Mesodermal cell (in vitro differentiated cells): Measurements from ENCODE around the gene ELOVL5.
"Not testable (repeated sequence)": the region's sequence is repeated elsewhere in the genome, so short reads cannot be mapped to it uniquely, and the experiment has no call there.

Experiments used
- H3K27ac ChIP-seq: 2 replicates; pipeline ENCODE4 v1.7.0; 2013; ENCODE audit warnings: mild to moderate bottlenecking, low read depth, low read length, moderate library complexity; ENCODE audit not compliant: severe bottlenecking
- H3K36me3 ChIP-seq: 2 replicates; pipeline ENCODE4 v1.7.1; 2013; ENCODE audit warnings: mild to moderate bottlenecking, low read length, moderate library complexity; ENCODE audit not compliant: control insufficient read depth, insufficient read depth
- H3K4me1 ChIP-seq: one replicate; pipeline ENCODE4 v1.7.1; 2013; ENCODE audit warnings: mild to moderate bottlenecking, low read length; ENCODE audit not compliant: insufficient read depth, control insufficient read depth, poor library complexity, severe bottlenecking
- H3K4me3 ChIP-seq: 2 replicates; pipeline ENCODE4 v1.7.0; 2013; ENCODE audit warnings: low read length, control low read depth, mild to moderate bottlenecking; ENCODE audit not compliant: insufficient read depth, poor library complexity, severe bottlenecking; ENCODE audit errors: extremely low read depth
- H3K9me3 ChIP-seq: 2 replicates; pipeline ENCODE4 v1.7.1; 2013; ENCODE audit warnings: mild to moderate bottlenecking, low read length, moderate library complexity; ENCODE audit not compliant: control insufficient read depth
- WGBS, 2 experiments: methylation state at CpG; one replicate each; pipeline ENCODE4 v1.1.5; 2013; ENCODE audit warnings: missing lambda C conversion rate in 2 of 2; ENCODE audit not compliant: insufficient coverage in 2 of 2; 5-methylcytosine and 5-hydroxymethylcytosine counted together

The ELOVL5 gene

DNA sequence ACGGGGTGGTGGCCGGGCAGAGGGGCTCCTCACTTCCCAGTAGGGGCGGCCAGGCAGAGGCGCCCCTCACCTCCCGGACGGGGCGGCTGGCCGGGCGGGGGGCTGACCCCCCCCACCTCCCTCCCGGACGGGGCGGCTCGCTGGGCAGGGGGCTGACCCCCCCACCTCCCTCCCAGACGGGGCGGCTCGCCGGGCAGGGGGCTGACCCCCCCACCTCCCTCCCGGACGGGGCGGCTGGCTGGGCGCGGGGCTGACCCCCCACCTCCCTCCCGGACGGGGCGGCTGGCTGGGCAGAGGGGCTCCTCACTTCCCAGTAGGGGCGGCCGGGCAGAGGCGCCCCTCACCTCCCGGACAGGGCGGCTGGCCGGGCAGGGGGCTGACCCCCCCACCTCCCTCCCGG is 43.8 kb downstream of the ELOVL5 start:
- not testable (repeated sequence) for H3K9me3 ChIP-seq, H3K27ac ChIP-seq, H3K36me3 ChIP-seq, H3K4me3 ChIP-seq
- WGBS, 2 experiments, result no CpG with 5 or more reads among the region's 32 CpGs
- H3K4me1 ChIP-seq, result peaks cover 39% of the 10 kb centered on the region

DNA sequence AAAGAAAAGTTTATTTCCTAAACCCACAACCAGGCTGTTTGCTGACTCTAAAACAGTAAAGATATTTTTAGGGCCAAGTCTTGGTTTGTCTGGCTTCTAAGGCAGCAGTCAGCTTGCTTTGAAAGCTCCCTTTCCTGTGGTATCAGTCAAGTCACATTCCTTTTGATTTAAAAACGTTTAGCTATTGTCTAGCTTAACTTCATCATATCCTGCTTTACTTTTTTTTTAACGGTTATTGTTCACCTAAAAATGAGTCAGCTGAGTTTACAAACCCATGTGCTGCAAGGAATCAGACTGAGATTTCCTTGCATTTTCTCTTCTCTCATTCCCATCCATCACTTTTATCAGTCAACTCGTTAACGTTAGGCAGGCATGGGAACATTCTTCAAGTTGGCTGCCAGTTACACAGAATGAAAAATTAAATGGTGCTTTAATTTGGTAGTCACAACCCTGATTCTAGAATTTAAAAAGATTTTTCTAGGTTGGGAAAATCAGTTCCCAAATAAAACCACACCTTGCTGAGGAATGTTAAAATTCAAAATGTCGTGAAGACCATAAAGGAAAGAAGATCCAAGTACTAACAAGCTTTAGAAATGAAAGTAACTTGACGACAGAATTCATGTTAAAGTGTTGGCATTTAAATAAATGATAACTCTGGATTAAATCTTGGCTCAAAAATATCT is 45.9 kb downstream of the ELOVL5 start:
- no peaks in the 10 kb centered on the region for H3K9me3 ChIP-seq
- H3K36me3 ChIP-seq, result no peaks in the 10 kb centered on the region
- H3K4me1 ChIP-seq, result peaks cover 31% of the 10 kb centered on the region
- H3K27ac ChIP-seq, result peak overlapping the region; percentile 86
- H3K4me3 ChIP-seq, result no peak overlapping the region
- 20 to 41% methylated on average over 2 to 3 of the region's 6 CpGs for WGBS, 2 experiments

DNA sequence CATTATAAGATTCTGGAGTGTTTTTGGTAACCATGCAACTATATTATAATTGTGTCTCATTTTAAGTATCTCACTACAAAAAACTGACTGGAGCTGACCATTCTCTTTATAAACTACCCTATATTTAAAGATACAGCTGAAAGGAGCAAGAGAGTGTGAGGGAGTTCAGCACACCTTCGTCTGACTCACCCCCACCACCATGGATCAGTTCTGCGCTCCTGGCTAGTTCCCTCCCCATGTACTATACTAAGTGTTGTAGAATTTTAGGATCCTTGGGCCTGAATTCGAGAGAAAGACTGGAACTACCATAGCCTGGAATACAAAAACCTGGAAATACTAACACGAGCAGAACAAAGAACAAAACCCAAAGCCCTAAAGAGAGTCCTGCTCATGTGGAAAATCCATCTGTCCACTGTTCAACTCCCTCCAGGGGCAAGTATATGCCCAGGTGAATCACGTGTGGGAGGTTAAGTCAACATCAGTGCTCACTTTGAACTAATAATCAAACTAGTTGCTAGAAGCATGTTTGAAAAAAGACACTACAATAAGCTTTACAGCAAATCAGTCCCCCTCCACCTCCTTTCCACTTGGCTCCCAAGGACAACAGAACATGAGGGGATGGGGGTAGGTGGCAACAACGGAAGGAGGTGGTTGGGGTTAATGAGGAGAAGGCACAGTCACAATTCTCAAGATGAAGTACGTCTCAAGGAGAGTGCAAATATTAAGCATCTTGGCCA is 46.8 kb downstream of the ELOVL5 start:
- Histone ChIP-seq H3K27ac (peak overlapping the region; percentile 86), H3K4me1 (peaks cover 38% of the 10 kb centered on the region), H3K4me3 (no peak overlapping the region), H3K9me3 (no peaks in the 10 kb centered on the region), H3K36me3 (no peaks in the 10 kb centered on the region)
- WGBS, 2 experiments, result 75 to 77% methylated on average over 2 to 3 of the region's 7 CpGs

DNA sequence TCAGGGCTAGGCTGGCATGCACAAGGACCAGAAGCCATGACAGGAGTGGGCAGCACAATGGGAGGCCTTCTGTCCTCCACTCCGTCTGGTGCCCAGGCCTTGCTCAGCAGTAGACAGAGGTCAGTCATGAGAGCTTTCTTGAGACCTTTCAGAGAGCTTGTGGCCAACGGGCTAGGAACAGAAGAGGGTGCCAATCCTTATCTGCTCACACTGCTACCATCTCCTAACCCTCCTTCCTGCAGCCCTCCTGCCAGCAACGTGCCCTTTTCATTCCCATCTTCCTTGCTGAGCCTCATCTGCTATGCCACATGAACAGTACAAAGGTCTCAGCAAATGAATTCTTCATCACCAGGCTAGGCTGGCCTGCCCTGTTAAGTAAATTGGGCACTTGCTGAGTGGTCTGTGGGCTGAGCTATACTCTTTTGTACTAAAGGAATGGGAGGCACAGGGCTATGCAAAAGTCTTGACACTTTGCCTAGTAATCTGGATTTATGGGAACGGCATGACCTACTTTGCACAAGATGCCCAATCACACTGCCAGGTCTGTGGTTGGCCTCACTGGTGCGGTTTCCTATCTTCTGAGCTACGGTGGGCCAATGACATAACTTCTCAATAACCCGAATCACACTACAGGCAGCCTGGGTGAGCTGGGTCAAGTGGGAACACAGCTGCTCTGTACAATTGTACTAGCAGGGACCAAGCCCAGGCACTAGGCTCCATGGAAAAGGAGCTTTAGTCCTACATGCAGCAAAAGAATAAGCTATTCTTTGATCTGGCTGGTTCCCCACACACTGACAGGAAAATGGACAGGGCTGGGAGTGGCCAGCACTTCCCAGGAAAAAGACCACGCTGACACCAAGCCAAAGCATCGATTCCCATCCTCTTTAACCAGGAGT is 47.8 kb downstream of the ELOVL5 start:
- H3K4me1 ChIP-seq, result peaks cover 43% of the 10 kb centered on the region
- H3K36me3 ChIP-seq, result no peaks in the 10 kb centered on the region
- no peaks in the 10 kb centered on the region for H3K9me3 ChIP-seq
- no peak overlapping the region for H3K4me3 ChIP-seq
- peak overlapping the region; percentile 10 for H3K27ac ChIP-seq
- 89 to 95% methylated on average over 4 to 9 of the region's 9 CpGs for WGBS, 2 experiments

DNA sequence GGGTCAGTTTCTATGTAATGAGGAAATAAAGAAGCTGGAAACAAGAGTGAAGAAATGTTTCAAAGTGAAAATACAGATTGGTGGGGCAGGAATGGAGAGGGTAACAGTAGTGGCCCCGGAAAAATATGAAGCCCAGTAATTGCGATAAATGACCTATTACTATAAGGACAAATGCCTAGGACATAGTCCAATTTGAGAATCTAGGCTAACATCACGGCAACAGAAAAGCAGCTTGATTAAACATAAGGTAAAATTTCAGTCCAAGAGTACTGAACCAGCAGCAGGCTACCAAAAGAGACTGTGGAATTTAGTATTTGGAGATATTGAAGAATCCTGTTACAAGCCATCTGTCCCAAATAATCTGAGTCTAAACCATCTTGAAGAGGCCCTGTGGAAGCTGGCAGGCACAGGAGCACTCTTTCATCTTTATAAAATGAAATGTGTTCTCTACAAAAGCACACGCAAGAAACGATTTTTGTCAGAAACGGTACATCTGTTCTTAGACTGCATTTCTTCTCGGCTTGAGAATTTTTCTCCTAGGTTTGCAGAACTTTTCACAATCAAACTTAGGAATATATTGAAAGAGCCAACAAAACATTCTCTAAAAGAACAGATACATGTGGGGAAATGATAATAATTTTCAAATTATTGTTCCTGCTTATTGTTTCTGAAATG is 49.3 kb downstream of the ELOVL5 start:
- WGBS, 2 experiments, result 93 to 100% methylated on average over 3 to 7 of the region's 7 CpGs
- H3K4me3 ChIP-seq, result no peak overlapping the region
- peaks cover 7% of the 10 kb centered on the region for H3K36me3 ChIP-seq
- H3K27ac ChIP-seq, result no peak overlapping the region
- H3K4me1 ChIP-seq, result peaks cover 43% of the 10 kb centered on the region
- H3K9me3 ChIP-seq, result no peaks in the 10 kb centered on the region

- 84 to 88% methylated on average over 3 to 4 of the region's 4 CpGs for WGBS, 2 experiments
- Histone ChIP-seq H3K4me3 (no peak overlapping the region), H3K36me3 (peaks cover 29% of the 10 kb centered on the region), H3K27ac (no peak overlapping the region), H3K9me3 (no peaks in the 10 kb centered on the region), H3K4me1 (peaks cover 30% of the 10 kb centered on the region)
These were observed 51.7 kb downstream of the ELOVL5 start for GRCh38 chr6:53297004-53297403.

DNA sequence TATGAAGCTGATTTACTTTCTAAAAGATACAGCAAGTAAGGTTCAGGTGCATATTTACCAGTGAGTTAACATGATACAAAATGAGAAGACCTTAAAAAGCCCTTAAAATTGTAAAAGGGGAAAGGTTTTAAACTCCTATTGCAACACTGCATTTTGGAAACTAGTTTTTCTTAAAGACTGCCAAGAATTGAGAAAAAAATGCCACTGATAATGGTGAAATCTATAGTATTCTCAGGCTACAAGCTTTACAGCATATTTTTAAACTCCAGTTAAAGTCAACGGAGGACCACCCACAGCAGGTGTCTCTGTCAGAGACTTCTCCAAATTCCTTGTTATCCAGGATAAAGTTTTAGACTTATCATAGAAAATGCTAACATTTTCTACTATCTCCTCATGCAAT is 53.6 kb downstream of the ELOVL5 start:
- H3K4me1 ChIP-seq, result peaks cover 15% of the 10 kb centered on the region
- peaks cover 45% of the 10 kb centered on the region for H3K36me3 ChIP-seq
- H3K9me3 ChIP-seq, result no peaks in the 10 kb centered on the region
- WGBS, 2 experiments, result 80% methylated on average over 1 of the region's 1 CpG; no CpG with 5 or more reads in 1 of the 2 experiments
- H3K27ac ChIP-seq, result no peak overlapping the region
- no peak overlapping the region for H3K4me3 ChIP-seq

DNA sequence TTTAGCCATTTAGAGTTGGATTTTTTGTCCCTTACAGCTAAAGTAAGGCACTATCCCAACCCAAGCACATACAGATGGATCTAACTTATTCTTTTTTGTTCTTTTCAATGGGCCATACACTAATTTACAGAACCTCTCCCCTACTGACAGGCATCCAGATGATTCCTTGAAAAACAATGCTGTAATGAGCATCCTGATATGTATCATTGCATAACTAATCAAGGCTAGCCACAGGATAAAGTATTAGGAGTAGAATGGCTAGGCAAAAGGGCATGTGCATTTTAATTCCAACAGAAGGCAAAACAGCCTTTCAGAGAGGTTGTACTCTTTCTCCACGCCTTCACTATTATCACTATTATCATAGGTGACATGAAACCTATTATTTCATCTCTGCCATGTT is 54.1 kb downstream of the ELOVL5 start:
- WGBS, 2 experiments, result no CpG with 5 or more reads among the region's 1 CpG
- no peak overlapping the region for H3K27ac ChIP-seq
- peaks cover 50% of the 10 kb centered on the region for H3K36me3 ChIP-seq
- H3K9me3 ChIP-seq, result no peaks in the 10 kb centered on the region
- no peak overlapping the region for H3K4me3 ChIP-seq
- H3K4me1 ChIP-seq, result peaks cover 12% of the 10 kb centered on the region

DNA sequence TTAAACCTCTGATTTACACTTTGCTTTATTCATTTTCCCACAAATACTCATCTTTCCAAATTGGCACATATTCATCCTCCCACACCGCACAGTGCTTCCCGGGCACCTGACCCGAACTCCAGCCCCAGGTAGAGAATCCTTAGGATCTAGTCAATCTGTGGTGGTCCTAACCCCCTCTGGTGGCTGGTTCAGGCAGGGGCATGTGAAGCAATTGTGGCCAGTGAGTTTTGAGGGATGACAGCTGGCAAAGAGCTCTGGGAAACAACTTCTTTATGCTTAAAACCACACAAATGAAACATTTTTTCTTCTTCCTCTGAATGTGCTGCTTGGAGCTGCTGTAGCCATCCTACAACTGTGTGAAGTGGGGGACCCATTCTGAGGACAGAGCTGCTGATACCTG is 54.7 kb downstream of the ELOVL5 start:
- Histone ChIP-seq H3K27ac (no peak overlapping the region), H3K9me3 (no peaks in the 10 kb centered on the region), H3K4me3 (no peak overlapping the region), H3K36me3 (peaks cover 51% of the 10 kb centered on the region), H3K4me1 (peaks cover 12% of the 10 kb centered on the region)
- WGBS, 2 experiments, result 87% methylated on average over 3 of the region's 3 CpGs; no CpG with 5 or more reads in 1 of the 2 experiments

GRCh38 chr6:53293691-53294090 is 55.1 kb downstream of the ELOVL5 start:
- Histone ChIP-seq H3K36me3 (peaks cover 51% of the 10 kb centered on the region), H3K4me3 (no peak overlapping the region), H3K9me3 (no peaks in the 10 kb centered on the region), H3K27ac (no peak overlapping the region), H3K4me1 (peaks cover 12% of the 10 kb centered on the region)
- 100% methylated on average over 1 to 3 of the region's 3 CpGs for WGBS, 2 experiments
